Activated CD4-positive, alpha-beta T cell treated with anti-CD3 and anti-CD28 coated beads, Interleukin-2, amount 50 U/mL, for 4 hours (primary cell): ENCODE measurements around the gene CHMP6.

ENCODE experiments used
- DNase-seq, 2 experiments: peaks; one replicate each; pipeline ENCODE4 v3.0.0-alpha.2; 2020

The CHMP6 gene

GRCh38 chr17:80991645-80992076 lies at the start of gene CHMP6:
Gene CHMP6 (plus strand): TSS chr17:80991841. CDS start chr17:80991919, 78 bp downstream.
- DNase-seq = peak; percentile 49 to 58

DNA sequence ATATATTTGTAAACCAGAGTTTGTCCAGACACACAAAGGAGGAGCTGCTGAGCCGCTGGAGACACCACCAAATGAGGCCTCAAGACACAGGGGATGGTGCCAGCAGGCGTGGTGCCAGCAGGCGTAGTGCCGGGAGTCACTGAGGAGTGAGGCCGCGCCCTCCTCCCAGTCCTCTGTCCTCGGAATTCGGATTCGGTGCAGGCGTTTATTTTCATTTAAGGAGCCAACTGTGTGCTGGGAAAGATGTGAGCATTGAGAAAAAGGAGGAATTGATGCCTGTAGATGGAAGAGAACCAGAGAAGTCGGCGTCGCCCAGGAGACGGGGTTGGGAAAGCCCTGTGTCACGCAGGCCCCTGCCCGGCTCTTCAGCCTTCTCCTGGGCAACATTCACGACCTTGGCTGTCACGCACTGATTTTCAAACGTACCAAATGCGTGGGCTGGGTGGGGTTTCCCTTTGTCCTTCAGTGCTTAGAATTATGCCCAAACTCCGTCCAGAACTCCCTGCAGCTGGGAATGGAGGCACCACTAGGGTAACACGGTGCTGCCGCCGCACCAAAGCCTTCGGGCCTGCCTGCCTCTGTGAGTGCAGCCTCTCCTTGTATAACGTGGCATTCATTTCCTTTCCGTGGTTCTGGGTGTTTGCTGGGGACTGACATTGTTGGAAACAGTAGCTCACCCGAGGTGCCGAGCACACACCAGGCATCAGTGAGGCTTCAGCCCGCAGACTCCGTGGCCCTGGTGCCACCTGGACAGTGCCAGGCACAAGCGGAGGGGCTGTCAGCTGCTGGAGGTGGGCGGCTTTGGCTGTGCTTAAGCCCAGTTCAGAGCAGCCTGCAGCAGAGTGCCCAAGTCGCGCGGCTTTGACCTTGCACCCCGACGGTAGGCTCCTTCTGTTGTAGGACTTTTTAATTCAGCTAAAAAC lies 49.0 kb upstream of the CHMP6 start:
- DNase-seq = no peak

DNA sequence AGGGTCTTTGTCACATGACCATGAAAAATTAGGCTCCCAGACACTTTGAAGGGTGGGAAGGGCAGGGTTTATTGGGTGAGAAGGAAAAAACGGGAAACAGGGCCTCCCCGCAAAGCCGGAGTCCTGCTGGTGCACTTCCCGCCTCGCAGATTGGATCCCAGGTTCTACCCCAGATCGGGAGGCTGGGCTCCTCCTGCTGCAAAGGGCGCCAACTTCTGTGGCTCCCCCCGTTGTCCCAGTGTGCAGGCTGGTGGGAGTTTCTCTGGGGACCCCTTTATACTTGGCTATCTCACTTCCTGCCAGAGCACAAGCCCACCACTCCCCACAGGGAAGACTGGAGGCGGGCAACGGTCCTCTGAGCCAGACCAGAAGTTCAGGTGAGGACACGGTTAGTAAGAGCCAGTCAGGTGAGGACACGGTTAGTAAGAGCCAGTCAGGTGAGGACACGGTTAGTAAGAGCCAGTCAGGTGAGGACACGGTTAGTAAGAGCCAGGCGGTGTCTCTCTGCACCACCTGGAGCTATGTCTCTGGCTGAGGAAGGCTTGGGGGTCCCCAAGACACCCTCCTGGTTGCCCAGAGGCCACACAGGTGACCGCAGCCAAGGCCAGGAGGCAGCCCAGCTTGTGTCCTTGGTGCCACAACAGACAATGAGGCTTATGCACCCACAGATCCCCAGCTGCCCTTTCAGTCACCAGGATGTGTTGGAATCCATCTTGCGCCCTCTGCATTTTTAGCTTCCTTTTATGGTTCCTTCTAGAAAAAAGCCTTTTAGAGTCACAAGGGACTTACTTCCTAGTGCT lies 48.1 kb upstream of the CHMP6 start:
- DNase-seq = no peak

- DNase-seq = no peak
Measured at GRCh38 chr17:80944326-80944725, 47.3 kb upstream of the CHMP6 start.

- DNase-seq = no peak
Measured at GRCh38 chr17:80945736-80946135, 45.9 kb upstream of the CHMP6 start.

- no peak for DNase-seq
Measured at GRCh38 chr17:80946449-80946848, 45.2 kb upstream of the CHMP6 start.

GRCh38 chr17:80947200-80947940 lies 44.3 kb upstream of the CHMP6 start:
- DNase-seq = no peak

GRCh38 chr17:80948019-80948975 lies 43.3 kb upstream of the CHMP6 start:
- no peak for DNase-seq

GRCh38 chr17:80948976-80949450 lies 42.6 kb upstream of the CHMP6 start:
- DNase-seq = no peak

- DNase-seq = no peak
Measured at GRCh38 chr17:80949451-80950421, 41.9 kb upstream of the CHMP6 start.

- no peak for DNase-seq
Measured at GRCh38 chr17:80950466-80951120, 41.0 kb upstream of the CHMP6 start.

- no peak for DNase-seq
Measured at GRCh38 chr17:80951121-80952090, 40.2 kb upstream of the CHMP6 start.

GRCh38 chr17:80952291-80952690 lies 39.4 kb upstream of the CHMP6 start:
- DNase-seq = no peak

- no peak for DNase-seq
Measured at GRCh38 chr17:80953471-80954315, 37.9 kb upstream of the CHMP6 start.

DNA sequence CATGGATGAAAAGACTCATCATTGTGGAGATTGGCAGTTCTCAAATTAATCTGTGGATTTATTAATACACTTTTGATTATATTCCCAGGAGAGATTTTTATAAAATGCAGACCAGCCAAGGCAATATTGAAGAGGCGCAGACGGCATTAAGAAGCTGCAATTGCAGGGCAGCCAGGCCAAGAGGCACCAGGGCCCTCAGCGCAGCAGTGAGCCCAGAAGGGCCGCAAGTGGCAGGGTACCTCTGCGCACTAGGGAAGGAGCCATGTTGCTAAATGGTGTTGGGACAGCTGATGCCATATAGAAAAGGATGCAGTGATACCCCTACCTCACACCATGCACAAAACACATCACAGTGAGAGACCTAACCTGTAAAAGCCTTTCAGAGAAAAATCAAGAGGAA lies 36.6 kb upstream of the CHMP6 start:
- DNase-seq = no peak

GRCh38 chr17:80955671-80956280 lies 35.9 kb upstream of the CHMP6 start:
- no peak for DNase-seq
